Measurements from ENCODE around the gene LTBP2.
"Not testable (repeated sequence)": the region's sequence is repeated elsewhere in the genome, so short reads cannot be mapped to it uniquely, and the experiment has no call there.

LTBP2 gene

GRCh38 chr14:74551001-74551400 is 61.0 kb downstream of the LTBP2 start:
- DNase-seq (ENCODE audit: low read depth), result no peak

- DNase-seq (ENCODE audit: low read depth), result no peak
These were observed 62.0 kb downstream of the LTBP2 start for GRCh38 chr14:74550071-74550470.

- DNase-seq (ENCODE audit: low read depth), result no peak
These were observed 62.4 kb downstream of the LTBP2 start for GRCh38 chr14:74549588-74549987.

- no peak for DNase-seq (ENCODE audit: low read depth)
These were observed 63.2 kb downstream of the LTBP2 start for GRCh38 chr14:74548881-74549280.

- no peak for DNase-seq (ENCODE audit: low read depth)
These were observed 64.6 kb downstream of the LTBP2 start for GRCh38 chr14:74547331-74547927.

GRCh38 chr14:74546416-74546815 is 65.6 kb downstream of the LTBP2 start:
- no peak for DNase-seq (ENCODE audit: low read depth)

GRCh38 chr14:74545386-74545785 is 66.7 kb downstream of the LTBP2 start:
- DNase-seq (ENCODE audit: low read depth), result no peak

GRCh38 chr14:74543771-74544438 is 68.1 kb downstream of the LTBP2 start:
- DNase-seq (ENCODE audit: low read depth), result no peak

GRCh38 chr14:74542056-74542685 is 69.9 kb downstream of the LTBP2 start:
- DNase-seq (ENCODE audit: low read depth), result no peak

GRCh38 chr14:74541225-74541624 is 70.8 kb downstream of the LTBP2 start:
- no peak for DNase-seq (ENCODE audit: low read depth)

- no peak for DNase-seq (ENCODE audit: low read depth)
These were observed 72.5 kb downstream of the LTBP2 start for GRCh38 chr14:74539503-74539902.

GRCh38 chr14:74538411-74539391 is 73.3 kb downstream of the LTBP2 start:
- DNase-seq (ENCODE audit: low read depth), result no peak

- DNase-seq (ENCODE audit: low read depth), result not testable (repeated sequence)
These were observed 75.7 kb downstream of the LTBP2 start for GRCh38 chr14:74536336-74536735.

GRCh38 chr14:74535756-74536325 is 76.2 kb downstream of the LTBP2 start:
- DNase-seq (ENCODE audit: low read depth), result no peak

- DNase-seq (ENCODE audit: low read depth), result no peak
These were observed 78.5 kb downstream of the LTBP2 start for GRCh38 chr14:74533576-74533975.

GRCh38 chr14:74532246-74532645 is 79.8 kb downstream of the LTBP2 start:
- no peak for DNase-seq (ENCODE audit: low read depth)

GRCh38 chr14:74531467-74531866 is 80.6 kb downstream of the LTBP2 start:
- DNase-seq (ENCODE audit: low read depth), result no peak

GRCh38 chr14:74531006-74531405 is 81.0 kb downstream of the LTBP2 start:
- no peak for DNase-seq (ENCODE audit: low read depth)

GRCh38 chr14:74528886-74529285 is 83.2 kb downstream of the LTBP2 start:
- DNase-seq (ENCODE audit: low read depth), result no peak

- DNase-seq (ENCODE audit: low read depth), result no peak
These were observed 83.6 kb downstream of the LTBP2 start for GRCh38 chr14:74528406-74528805.

GRCh38 chr14:74527736-74528280 is 84.2 kb downstream of the LTBP2 start:
- DNase-seq (ENCODE audit: low read depth), result no peak

Measured in activated T-cell treated with anti-CD3 and anti-CD28 coated beads for 48 hours (primary cell).